Esophagus muscularis mucosa (tissue), 2 donors: ENCODE results near the gene LOXL1.

Source experiments
- POLR2A ChIP-seq: fragments of 450-650 bp; IDR thresholded peaks from one replicate; pipeline ENCODE4 v1.6.1; 2017; ENCODE audit warnings: antibody characterized with exemption, moderate library complexity, mild to moderate bottlenecking, low read depth
- POLR2AphosphoS5 ChIP-seq, 2 donors: sonication (generic); formaldehyde crosslinking; IDR thresholded peaks; one replicate each; pipeline ENCODE4 v1.6.1; 2017; ENCODE audit warnings: antibody characterized with exemption in 2 of 2

GRCh38 chr15:73982222-73982962 is 56.1 kb downstream of the LOXL1 start:
- peak; percentile 58 to 62 for TF ChIP-seq POLR2AphosphoS5 (IDR thresholded peaks at IDR 0.05)
- TF ChIP-seq POLR2A = no peak
